ENCODE results near the gene WDR7.

- no peak for TF ChIP-seq SP1 (IDR thresholded peaks at IDR 0.05)
- no peak for TF ChIP-seq SUZ12 (IDR thresholded peaks at IDR 0.05)
- TF ChIP-seq FOXM1 (IDR thresholded peaks at IDR 0.05; ENCODE audit: borderline replicate concordance), result no peak
- no peak for TF ChIP-seq ZNF384 (IDR thresholded peaks at IDR 0.05)
- no peak for TF ChIP-seq NFRKB (IDR thresholded peaks at IDR 0.05)
- no peak for TF ChIP-seq ELF4 (IDR thresholded peaks at IDR 0.05)
- TF ChIP-seq ARNT (IDR thresholded peaks at IDR 0.05), result no peak
- no peak for TF ChIP-seq FOXK2 (IDR thresholded peaks at IDR 0.05)
- no peak for TF ChIP-seq PKNOX1 (IDR thresholded peaks at IDR 0.05)
- no peak for TF ChIP-seq HDGF (IDR thresholded peaks at IDR 0.05; ENCODE audit: borderline replicate concordance)
Observed at GRCh38 chr18:56974141-56974540, 323.0 kb downstream of the WDR7 start.
